ENCODE data around the gene LTK.
A peak's percentile ranks its signal among the peaks of the same experiment; 100 is the strongest.

The LTK gene

DNA sequence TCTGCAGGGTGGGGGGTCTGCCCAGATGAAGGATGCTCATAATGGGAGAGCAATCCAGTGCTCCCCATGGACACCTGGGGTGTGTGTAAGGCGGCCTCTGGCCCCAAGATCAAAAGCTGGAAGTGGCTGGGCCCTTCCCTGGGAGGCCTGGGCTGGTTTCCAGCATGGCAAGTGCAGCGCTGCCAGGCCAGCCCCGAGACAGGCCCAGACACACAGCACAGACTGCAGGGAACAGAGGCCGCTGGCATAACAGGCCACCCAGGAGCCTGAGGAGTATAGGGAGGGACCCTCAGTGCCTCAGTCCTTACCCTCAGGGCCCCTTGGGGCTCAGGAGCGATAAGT lies 10.0 kb downstream of the LTK start:
- DNase-seq (ENCODE audit: low read depth, low spot score): no peak
- CTCF ChIA-PET: interaction anchor here (1.5 to 1.8 kb wide), 2 partner anchors 10 to 37 kb away, joined by 4 to 5 read pairs; partner anchors contain the start of gene ITPKA
- H3K4me3 ChIP-seq (ENCODE audit: low read depth, low read length): no peak overlapping the region
- TF ChIP-seq, protein P1, sequence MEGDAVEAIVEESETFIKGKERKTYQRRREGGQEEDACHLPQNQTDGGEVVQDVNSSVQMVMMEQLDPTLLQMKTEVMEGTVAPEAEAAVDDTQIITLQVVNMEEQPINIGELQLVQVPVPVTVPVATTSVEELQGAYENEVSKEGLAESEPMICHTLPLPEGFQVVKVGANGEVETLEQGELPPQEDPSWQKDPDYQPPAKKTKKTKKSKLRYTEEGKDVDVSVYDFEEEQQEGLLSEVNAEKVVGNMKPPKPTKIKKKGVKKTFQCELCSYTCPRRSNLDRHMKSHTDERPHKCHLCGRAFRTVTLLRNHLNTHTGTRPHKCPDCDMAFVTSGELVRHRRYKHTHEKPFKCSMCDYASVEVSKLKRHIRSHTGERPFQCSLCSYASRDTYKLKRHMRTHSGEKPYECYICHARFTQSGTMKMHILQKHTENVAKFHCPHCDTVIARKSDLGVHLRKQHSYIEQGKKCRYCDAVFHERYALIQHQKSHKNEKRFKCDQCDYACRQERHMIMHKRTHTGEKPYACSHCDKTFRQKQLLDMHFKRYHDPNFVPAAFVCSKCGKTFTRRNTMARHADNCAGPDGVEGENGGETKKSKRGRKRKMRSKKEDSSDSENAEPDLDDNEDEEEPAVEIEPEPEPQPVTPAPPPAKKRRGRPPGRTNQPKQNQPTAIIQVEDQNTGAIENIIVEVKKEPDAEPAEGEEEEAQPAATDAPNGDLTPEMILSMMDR (IDR thresholded peaks at IDR 0.05; ENCODE audit: insufficient read depth, low read length, missing control alignments): no peak
- POLR2A ChIA-PET: no interaction called here

DNA sequence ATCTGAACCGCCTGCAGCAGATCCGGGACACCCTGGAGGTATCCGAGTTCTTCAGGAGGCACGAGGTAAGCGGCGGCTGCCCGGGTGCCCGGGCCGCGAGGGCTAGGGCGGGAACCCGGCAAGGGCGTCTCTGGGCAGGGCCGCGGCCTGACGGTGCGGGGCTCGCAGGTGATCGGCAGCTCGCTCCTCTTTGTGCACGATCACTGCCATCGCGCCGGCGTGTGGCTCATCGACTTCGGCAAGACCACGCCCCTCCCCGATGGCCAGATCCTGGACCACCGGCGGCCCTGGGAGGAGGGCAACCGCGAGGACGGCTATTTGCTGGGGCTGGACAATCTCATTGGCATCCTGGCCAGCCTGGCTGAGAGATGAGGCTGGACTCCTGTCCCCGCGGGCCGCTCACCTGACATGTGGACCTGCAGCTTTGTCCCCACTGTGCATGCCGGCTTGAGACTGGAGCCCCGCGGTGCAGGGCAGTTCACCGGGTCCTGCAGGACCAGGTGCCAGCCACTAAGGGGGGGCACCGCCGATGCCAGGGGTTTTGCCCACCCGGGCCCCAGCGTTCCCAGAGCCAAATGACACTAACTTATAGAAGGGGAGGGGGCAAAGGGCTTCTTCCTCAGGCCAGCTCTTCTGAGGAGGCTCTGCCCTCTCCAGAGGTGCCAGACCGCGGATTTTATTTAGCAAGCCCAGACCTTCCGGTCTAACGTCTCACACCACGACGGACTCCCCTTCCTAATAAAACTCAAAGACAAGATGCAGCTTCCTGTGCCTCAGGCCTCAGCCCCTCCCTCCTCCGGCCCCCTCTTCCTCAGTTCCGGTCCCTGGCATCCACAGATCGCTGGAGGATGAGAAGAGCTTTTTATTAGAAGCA lies 10.6 kb downstream of the LTK start:
- ChIA-PET CTCF (interaction anchor here (1.5 to 1.8 kb wide), 2 partner anchors 10 to 37 kb away, joined by 4 to 5 read pairs; partner anchors contain the start of gene ITPKA), POLR2A (no interaction called here)
- DNase-seq (ENCODE audit: low read depth, low spot score): no peak
- TF ChIP-seq, protein P1 (IDR thresholded peaks at IDR 0.05; ENCODE audit: insufficient read depth, low read length, missing control alignments): no peak
- H3K4me3 ChIP-seq (ENCODE audit: low read depth, low read length): no peak overlapping the region

DNA sequence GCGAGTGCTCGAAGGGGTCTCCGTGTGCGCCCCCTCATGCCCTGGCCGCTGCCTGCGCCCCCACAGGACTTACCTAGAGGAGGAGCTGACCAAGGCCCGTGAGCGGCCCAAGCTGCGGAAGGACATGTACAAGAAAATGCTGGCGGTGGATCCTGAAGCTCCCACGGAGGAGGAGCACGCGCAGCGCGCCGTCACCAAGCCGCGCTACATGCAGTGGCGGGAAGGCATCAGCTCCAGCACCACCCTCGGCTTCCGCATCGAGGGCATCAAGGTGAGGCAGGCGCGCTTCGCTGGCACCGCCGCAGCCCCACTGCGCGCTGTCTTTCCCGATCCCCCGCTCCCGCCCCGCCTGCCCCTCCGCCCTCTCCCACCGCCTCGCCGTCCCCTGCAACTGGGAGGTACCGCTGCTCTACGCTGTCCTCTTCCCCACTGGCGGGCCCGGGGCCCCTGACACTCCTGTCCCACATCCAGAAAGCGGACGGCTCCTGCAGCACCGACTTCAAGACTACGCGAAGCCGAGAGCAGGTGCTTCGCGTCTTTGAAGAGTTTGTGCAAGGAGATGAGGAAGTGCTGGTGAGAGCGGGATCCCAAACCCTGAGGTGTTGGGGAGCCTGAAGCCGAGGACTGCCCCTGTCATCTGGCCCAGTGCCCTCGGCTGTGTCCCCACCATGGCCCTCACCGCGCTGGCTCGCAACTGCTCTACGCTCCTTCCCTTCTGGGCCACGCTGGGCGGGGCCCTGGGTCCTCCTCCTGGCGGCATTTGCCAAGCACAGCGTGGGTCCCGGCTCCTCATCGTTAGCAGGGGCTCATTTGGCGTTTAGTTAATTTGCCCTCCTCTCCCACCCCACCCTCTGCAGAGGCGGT lies 11.5 kb downstream of the LTK start:
- H3K4me3 ChIP-seq (ENCODE audit: low read depth, low read length): peak overlapping the region; percentile 20
- DNase-seq (ENCODE audit: low read depth, low spot score): no peak
- TF ChIP-seq, protein P1 (IDR thresholded peaks at IDR 0.05; ENCODE audit: insufficient read depth, low read length, missing control alignments): no peak
- CTCF ChIA-PET: interaction anchor here (1.8 kb wide), 1 partner anchor 36 kb away, joined by 5 read pairs; no protein-coding TSS in a partner anchor
- POLR2A ChIA-PET: no interaction called here

DNA sequence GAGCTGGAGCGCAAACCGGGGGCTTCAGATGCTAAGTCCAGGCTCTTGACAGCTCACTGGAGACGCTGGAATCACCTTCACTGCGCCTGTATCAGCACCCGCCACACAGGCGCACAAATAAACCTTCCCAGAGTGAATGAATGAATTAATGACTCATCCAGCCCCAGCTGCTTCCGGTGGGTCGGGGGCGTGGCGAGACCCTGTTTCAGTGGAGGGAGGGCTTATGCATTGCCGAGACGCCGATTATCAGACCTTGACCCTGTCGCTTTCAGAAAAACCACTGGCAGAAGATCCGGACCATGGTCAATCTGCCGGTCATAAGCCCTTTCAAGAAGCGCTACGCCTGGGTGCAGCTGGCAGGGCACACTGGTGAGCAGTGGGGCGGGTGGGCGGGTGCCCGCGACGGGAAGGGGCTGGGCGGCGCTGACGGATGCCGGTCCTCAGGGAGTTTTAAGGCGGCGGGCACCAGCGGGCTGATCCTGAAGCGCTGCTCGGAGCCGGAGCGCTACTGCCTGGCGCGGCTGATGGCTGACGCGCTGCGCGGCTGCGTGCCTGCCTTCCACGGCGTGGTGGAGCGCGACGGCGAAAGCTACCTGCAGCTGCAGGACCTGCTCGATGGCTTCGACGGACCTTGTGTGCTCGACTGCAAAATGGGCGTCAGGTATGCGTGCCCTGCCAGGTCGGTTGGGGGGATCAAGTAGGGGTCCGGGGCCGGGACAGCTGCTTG lies 12.3 kb downstream of the LTK start:
- TF ChIP-seq, protein P1 (IDR thresholded peaks at IDR 0.05; ENCODE audit: insufficient read depth, low read length, missing control alignments): no peak
- POLR2A ChIA-PET: no interaction called here
- DNase-seq (ENCODE audit: low read depth, low spot score): no peak
- CTCF ChIA-PET: interaction anchor here (1.8 kb wide), 1 partner anchor 35 kb away, joined by 5 read pairs; no protein-coding TSS in a partner anchor
- peak overlapping the region; percentile 20 for H3K4me3 ChIP-seq (ENCODE audit: low read depth, low read length)

DNA sequence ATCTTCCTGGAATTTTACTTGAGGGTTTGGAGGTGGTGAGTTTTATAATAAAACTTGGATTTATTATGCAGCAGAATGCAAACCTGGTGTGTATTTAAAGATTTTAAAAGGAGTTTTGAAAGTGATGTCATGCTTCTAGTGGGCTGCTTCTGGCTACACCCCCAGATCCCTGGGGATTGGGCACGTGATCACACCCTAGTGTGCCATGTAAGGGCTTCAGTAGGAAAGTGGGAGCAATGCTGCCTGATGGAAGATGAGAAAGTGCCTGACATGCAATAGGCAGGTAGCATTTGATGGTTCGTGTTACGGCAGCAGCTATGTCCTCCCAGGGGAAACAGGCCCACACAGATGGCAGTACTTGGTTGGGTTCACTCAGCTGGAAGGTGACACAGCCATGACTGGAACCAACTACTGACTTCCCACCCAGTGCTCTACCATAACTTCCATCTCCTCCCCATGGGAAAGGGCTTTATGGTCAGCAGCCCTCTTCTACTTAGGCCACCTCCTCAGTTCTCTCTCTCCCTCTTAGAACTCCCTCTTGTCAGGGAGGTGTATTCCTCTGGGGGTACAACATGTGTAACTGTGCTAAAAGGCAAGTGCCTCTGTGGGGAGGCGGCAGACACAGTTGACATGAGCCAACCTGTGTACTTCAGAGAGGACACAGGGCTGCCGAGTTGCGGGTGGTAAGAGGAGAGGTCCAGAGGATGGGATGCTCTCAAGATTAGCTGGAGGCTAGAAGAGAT lies 14.3 kb downstream of the LTK start:
- CTCF ChIA-PET: interaction anchor here (0.7 to 1.0 kb wide), 2 partner anchors 104 to 303 kb away, joined by 3 to 4 read pairs; no protein-coding TSS in a partner anchor
- POLR2A ChIA-PET: no interaction called here
- TF ChIP-seq, protein P1 (IDR thresholded peaks at IDR 0.05; ENCODE audit: insufficient read depth, low read length, missing control alignments): no peak
- no peak for DNase-seq (ENCODE audit: low read depth, low spot score)
- no peak overlapping the region for H3K4me3 ChIP-seq (ENCODE audit: low read depth, low read length)
